HuH-7 (cell line): Measurements from ENCODE around the gene AMD1.

Experiments used
- DNase-seq: peaks from one replicate; pipeline ENCODE4 v3.0.0; 2011; ENCODE audit warnings: low spot score

The AMD1 gene

DNA sequence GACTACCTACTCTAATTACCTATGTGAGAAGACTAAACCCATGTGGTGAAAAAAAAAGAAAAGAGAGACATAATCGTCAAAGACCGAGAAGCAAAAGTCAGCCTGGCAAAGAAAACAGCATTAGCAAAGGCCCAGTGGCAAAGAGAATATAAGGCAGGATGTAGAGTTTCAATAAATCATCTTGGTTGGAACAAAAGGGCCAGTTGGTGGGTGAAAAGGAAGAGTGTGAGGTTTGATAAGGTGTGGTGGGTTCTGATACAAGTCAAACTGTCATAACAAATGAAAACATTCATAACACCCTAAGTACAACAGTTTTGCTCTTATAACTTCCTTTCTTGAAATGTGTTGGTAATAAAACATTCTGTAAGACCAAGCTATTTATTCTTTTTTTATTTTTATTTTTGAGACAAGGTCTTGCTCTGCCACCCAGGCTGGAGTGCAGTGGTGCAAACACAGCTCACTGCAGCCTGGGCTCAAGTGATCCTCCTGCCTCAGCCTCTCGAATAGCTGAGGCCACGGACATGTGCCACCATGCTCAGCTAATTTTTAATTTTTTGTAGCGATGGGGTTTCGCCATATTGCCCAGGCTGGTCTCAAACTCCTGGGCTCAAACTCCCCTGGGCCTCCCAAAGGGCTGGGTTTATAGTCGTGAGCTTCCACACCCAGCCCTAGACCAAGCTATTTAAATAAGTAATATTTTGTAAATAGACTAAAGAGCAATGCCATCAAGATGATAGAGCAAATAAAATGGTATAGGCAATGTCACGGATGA, 65.0 kb downstream of the AMD1 start:
- no peak for DNase-seq

DNA sequence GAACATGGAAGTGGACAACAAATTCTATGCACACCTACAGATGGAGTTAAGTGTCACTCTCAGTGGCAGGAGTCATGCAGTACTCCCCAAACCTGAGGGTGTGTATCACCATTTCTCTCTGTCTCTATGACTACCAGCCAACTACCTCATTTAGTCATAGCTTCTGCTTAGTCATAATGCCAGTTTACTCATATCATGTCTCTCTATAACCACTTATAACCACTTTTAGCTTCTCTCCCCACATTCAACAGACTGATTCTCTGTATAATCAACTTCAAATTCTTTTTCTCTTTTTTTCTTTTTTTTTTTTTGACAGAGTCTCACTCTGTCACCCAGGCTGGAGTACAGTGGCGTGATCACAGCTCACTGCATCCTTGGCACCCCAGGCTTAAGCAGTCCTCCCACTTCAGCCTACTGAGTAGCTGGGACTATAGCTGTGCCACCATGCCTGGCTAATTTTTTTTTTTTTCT, 70.1 kb downstream of the AMD1 start:
- no peak for DNase-seq
